ENCODE data around the gene PFKFB3.
A peak's percentile ranks its signal among the peaks of the same experiment; 100 is the strongest.
"Not testable (repeated sequence)": the region's sequence is repeated elsewhere in the genome, so short reads cannot be mapped to it uniquely, and the experiment has no call there.

PFKFB3 gene

GRCh38 chr10:6178581-6178980, 24.2 kb upstream of the PFKFB3 start:
- DNase-seq (ENCODE audit: low read depth in 3 of 3): no peak

DNA sequence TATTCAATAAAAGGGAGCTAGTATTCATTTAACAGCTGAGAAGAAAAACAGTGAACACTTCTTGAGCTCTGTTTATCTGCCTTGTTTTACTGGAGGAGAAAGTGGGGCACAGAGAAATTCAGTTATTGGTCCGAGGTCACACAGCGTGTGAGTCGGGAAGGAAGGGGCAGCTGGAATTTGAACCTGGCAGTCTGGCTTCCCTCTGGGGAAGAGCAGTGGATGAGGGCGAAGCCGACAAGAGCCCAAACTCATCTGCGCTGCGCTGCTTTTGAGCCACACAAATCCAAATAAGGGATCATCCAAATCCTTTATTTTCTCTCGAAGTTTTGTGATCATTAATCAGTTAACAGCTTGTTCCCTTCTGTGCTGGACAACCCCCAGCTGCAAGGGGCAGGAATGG, 23.7 kb upstream of the PFKFB3 start:
- DNase-seq (ENCODE audit: low read depth in 3 of 3): no peak

GRCh38 chr10:6180480-6181110, 22.1 kb upstream of the PFKFB3 start:
- no peak for DNase-seq (ENCODE audit: low read depth in 3 of 3)

DNA sequence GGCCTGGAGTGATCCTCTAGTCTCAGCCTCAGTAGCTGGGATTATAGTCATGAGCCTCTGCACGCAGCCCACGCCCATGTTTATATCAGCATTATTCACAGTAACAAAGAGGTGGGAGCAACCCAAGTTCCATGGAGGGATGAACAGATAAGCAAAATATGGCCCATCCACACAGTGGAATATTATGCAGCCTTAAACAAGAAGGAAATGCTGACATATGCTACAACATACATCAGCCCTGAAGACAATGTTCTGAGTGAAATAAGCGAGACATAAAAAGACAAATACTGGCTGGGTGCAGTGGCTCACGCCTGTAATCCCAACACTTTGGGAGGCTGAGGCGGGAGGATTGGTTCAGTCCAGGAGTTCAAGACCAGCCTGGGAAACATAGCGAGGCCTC, 21.5 kb upstream of the PFKFB3 start:
- no peak for DNase-seq (ENCODE audit: low read depth in 3 of 3)

DNA sequence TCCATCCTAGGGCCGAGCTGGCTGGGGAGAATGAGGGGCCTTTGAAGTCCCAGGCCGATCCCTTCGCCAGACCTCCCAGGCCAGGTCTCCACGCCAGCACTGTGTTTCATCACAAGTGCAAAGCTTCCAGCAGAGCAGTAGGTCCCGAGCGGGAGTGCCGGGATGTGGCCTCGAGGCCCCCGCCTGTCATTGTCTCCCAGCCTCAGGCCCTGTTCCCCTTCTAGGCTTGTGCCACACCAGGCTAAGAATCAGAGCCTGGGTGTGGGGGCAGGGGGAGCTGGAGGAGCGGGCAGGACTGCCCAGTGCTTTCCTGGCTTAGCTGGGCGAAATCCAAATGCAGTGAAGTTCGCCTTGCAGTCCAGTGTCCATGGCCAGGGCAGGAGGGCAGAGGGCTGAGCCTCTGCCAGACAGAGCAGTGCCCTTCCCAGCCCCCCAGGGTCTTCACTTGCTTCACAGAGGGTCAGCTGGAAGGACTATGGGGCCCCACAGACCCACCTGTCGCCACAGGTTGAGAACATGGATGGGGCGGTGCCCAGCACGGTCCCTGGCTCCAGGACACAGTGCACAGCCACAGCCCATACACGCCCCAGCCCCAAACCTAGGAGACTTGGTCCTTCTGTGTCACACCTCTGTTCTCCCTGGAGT, 20.2 kb upstream of the PFKFB3 start:
- DNase-seq (ENCODE audit: low read depth in 3 of 3): no peak

DNA sequence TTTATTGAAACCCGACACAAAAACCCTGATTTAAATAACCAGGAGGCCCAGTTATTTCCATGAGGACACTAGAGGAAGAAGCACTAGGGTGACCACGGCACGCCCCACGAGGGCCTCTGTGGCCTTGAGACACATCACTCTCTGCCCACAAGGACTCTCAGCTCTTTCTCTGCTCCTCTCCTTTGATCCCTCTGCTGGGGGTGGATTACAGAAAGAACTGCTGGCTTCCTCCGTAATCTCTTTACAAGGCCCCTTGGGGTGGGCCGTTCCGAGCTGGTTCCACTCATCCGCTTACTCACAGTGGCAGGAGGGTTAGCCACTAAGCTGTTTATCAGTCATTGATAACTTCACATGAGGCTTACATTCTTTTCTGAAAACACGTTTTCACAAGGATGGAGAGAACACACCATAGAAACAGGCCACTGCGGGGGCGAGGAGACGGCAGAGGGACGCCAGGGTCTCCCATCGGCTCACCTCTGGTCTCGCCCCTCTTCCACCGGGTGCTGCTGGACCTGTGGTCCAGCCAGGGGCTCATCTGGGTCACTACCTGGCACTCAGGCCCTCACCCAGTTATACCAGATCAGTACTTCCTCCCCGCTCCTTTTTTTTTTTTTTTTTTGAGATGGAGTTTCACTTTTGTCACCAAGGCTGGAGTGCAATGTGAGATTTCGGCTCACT, 17.6 kb upstream of the PFKFB3 start:
- no peak for DNase-seq (ENCODE audit: low read depth in 3 of 3)

DNA sequence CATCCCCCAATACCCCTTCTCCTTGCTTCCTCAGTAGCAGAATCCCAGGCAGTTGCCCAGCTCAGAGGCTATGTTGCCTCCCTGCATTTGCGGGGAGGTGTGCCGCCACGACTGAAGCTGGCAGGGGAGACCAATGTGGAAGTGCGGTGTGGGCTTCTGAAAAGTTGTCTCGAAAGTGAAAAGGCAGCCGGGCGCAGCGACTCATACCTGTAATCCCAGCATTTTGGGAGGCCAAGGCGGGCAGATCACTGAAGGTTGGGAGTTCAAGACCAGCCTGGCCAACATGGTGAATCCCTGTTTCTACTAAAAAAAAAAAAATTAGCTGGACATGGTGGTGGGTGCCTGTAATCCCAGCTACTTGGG, 15.9 kb upstream of the PFKFB3 start:
- no peak for DNase-seq (ENCODE audit: low read depth in 3 of 3)

GRCh38 chr10:6187278-6187677, 15.5 kb upstream of the PFKFB3 start:
- no peak for DNase-seq (ENCODE audit: low read depth in 3 of 3)

- not testable (repeated sequence) for DNase-seq (ENCODE audit: low read depth in 3 of 3)
Measured at GRCh38 chr10:6190033-6190432, 12.7 kb upstream of the PFKFB3 start.

DNA sequence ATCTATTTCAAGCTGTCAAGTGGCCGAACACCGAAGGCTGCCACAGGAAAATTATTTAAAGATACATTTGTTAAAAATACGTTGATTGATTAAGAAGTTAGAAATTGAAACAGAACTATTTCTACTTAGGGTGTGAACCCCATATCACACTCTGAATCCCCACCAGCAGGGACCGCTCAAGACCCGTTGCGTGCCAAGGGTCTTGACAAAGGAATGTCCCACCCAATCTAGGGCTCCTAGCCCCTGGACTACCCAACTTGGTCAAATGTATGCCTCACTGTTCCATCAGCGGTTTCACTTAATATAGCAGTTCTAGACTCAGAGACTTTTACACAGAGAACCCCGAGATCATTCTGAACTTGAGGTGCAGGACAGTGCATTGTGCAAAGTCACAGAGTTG, 11.6 kb upstream of the PFKFB3 start:
- no peak for DNase-seq (ENCODE audit: low read depth in 3 of 3)

DNA sequence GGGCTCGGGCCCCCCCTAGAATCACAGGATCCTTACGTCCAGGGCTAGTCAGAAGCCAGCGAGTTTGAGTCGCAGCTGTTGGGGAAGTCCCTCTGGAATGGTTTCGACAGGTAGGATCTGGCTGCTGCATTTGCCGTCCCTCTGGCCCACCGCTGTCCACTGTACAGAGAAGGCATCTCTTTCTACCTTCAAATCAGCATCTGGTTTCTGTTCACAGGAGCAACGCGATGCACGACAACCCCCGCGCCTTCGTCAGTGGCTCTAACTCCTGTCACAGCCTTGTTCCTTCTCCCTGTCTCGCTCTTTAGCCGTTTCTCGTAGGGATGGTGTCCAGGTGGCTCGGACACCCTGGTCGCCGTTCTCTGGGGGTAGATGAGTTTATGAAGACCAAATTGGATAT, 11.2 kb upstream of the PFKFB3 start:
- DNase-seq (ENCODE audit: low read depth in 3 of 3): no peak

DNA sequence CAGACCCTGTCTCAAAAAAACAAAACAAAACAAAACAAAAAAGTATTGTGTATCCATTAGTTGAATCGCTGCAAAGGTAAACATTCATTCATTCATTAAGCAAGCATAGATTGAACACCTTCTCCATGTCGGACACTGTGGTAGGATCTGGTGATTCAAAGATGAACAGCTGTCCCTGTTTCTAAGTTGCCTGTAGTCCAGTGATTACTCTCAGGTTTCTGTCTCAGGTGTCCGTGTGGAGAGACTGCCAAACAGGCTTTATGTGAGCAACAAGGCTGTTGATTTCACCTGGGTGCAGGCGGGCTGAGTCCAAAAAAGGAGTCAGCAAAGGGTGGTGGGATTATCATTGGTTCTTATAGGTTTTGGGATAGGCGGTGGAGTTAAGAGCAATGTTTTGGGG, 9.4 kb upstream of the PFKFB3 start:
- not testable (repeated sequence) for DNase-seq (ENCODE audit: low read depth in 3 of 3)

- no peak for DNase-seq (ENCODE audit: low read depth in 3 of 3)
Measured at GRCh38 chr10:6194311-6194710, 8.4 kb upstream of the PFKFB3 start.

DNA sequence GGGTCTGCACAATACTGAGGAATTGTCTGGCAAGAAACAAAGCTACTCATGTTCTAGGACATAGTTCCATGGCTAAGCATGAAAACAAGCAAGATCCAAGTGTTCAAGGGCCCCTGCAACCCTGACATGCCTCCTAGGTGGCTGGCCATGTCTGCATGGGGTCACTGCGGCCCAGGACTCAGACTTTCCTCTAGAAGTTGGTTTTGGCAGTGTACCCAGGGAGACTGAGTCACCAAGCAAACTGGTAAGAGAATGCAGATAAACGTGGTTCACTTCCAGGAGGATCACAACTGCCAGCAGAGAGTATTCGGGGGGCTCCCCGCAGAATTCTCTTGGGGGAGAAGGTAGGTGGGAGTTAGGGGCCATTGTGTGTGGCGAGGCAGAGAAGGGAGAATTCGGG, 7.4 kb upstream of the PFKFB3 start:
- DNase-seq (ENCODE audit: low read depth in 3 of 3): no peak

DNA sequence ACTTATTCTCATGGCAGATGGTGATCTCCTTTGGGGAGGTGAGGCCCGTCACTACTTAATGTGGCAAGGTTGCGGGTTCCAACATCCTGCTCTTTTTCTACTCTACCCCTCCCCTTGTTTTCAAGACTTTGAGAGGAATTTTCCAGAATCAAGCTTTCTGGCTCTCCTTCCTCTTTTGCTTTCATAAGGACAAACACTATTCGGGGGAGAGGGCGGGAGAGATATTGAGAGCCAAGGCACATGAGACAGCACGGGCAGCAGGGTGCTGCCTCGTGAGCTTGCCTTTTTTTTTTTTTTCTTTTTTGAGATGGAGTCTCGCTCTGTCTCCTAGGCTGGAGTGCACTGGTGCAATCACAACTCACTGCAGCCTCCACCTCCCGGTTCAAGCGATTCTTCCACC, 6.9 kb upstream of the PFKFB3 start:
- DNase-seq (ENCODE audit: low read depth in 3 of 3): no peak

DNA sequence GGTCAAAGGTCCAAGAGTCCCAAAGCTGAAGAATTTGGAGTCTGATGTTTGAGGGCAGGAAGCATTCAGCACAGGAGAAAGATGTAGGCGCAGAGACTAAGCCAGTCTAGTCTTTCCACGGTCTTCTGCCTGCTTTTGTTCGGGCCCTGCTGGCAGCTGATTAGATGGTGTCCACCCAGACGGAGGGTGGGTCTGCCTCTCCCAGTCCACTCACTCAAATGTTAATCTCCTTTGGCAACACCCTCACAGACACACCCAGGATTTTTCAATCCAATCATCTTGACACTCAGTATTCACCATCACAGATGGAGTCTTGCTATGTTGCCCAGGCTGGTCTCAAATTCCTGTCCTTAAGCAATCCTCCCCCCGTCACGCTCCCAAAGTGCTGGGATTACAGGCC, 6.2 kb upstream of the PFKFB3 start:
- DNase-seq (ENCODE audit: low read depth in 3 of 3): not testable (repeated sequence)

GRCh38 chr10:6197321-6197720, 5.4 kb upstream of the PFKFB3 start:
- DNase-seq (ENCODE audit: low read depth in 3 of 3): no peak

DNA sequence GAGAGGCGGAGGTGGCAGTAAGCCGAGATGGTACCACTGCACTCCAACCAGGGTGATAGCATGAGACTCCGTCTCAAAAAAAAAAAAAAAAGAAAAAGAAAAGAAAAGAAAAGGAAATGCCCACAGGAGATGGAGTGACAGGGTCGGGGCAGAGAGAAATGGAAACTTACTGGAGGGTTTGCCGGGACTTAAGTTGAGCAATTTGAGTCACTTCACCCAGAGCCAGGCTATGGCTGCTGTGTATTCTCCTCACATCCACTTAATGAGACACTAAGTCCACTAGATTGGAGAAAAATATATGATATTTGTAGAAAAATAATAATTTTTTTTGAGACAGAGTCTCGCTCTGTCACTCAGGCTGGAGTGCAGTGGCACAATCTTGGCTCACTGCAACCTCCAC, 4.6 kb upstream of the PFKFB3 start:
- DNase-seq (ENCODE audit: low read depth in 3 of 3): no peak

GRCh38 chr10:6199131-6199733, 3.5 kb upstream of the PFKFB3 start:
- no peak for DNase-seq (ENCODE audit: low read depth in 3 of 3)

- DNase-seq (ENCODE audit: low read depth in 3 of 3): no peak
Measured at GRCh38 chr10:6200440-6200733, 2.3 kb upstream of the PFKFB3 start.

- DNase-seq (ENCODE audit: low read depth in 3 of 3): peak in 1 of 3 experiments; percentile 34
Measured at GRCh38 chr10:6200734-6201515, 1.8 kb upstream of the PFKFB3 start.

- peak; percentile 68 to 91 (median 68) for DNase-seq (ENCODE audit: low read depth in 3 of 3)
Measured at GRCh38 chr10:6201516-6201975, 1.2 kb upstream of the PFKFB3 start.

All from stimulated activated CD4-positive, alpha-beta T cell treated with anti-CD3 and anti-CD28 coated beads, TNF-alpha, amount 100 ng/mL, for 24 hours (primary cell).